NB4 (cell line): Measurements from ENCODE around the gene REEP3.

ENCODE experiments used
- DNase-seq: peaks from one replicate; pipeline ENCODE4 v3.0.0; 2010; ENCODE audit warnings: low read depth
- H3K4me3 ChIP-seq: one replicate; pipeline ENCODE4 v1.5.1; 2011; ENCODE audit warnings: mild to moderate bottlenecking, low read depth, low read length, moderate library complexity
- CTCF ChIP-seq: IDR thresholded peaks from one replicate; pipeline ENCODE4 v1.5.1; 2012; ENCODE audit warnings: low read depth, low read length
- MAX ChIP-seq: IDR thresholded peaks from 2 replicates; pipeline ENCODE4 v1.6.1; 2011; ENCODE audit warnings: low read depth, low read length
- MYC ChIP-seq: IDR thresholded peaks from 2 replicates; pipeline ENCODE4 v1.6.1; 2011; ENCODE audit warnings: low read depth, low read length
- POLR2A ChIP-seq: IDR thresholded peaks from 2 replicates; pipeline ENCODE4 v1.6.1; 2011; ENCODE audit warnings: mild to moderate bottlenecking; ENCODE audit not compliant: insufficient read length; ENCODE audit errors: extremely low read depth

The REEP3 gene

GRCh38 chr10:63481815-63482421, 39.3 kb upstream of the REEP3 start:
- no peak for DNase-seq
- no peak overlapping the region for H3K4me3 ChIP-seq
- TF ChIP-seq MAX (no peak), MYC (no peak), POLR2A (no peak), CTCF (no peak)

GRCh38 chr10:63483983-63484382, 37.2 kb upstream of the REEP3 start:
- no peak overlapping the region for H3K4me3 ChIP-seq
- no peak for DNase-seq
- TF ChIP-seq MYC (no peak), POLR2A (no peak), CTCF (no peak), MAX (no peak)

- no peak overlapping the region for H3K4me3 ChIP-seq
- TF ChIP-seq MYC (no peak), POLR2A (no peak), CTCF (no peak), MAX (no peak)
- DNase-seq = no peak
These were observed 33.2 kb upstream of the REEP3 start for GRCh38 chr10:63487990-63488389.

- H3K4me3 ChIP-seq = no peak overlapping the region
- TF ChIP-seq MYC = no peak
- no peak for TF ChIP-seq MAX
- no peak for TF ChIP-seq POLR2A
- no peak for TF ChIP-seq CTCF
- no peak for DNase-seq
These were observed 31.4 kb upstream of the REEP3 start for GRCh38 chr10:63489838-63490237.

- DNase-seq = peak; percentile 88
- H3K4me3 ChIP-seq = peak overlapping the region; percentile 48
- peak; percentile 51 for TF ChIP-seq MAX
- TF ChIP-seq POLR2A = no peak
- TF ChIP-seq MYC = peak; percentile 59
- no peak for TF ChIP-seq CTCF
These were observed 29.4 kb upstream of the REEP3 start for GRCh38 chr10:63491588-63492316.

GRCh38 chr10:63492317-63492690, 28.9 kb upstream of the REEP3 start:
- peak overlapping the region; percentile 48 for H3K4me3 ChIP-seq
- DNase-seq = peak; percentile 63
